ENCODE data around the gene TMEM164.

Gene TMEM164

DNA sequence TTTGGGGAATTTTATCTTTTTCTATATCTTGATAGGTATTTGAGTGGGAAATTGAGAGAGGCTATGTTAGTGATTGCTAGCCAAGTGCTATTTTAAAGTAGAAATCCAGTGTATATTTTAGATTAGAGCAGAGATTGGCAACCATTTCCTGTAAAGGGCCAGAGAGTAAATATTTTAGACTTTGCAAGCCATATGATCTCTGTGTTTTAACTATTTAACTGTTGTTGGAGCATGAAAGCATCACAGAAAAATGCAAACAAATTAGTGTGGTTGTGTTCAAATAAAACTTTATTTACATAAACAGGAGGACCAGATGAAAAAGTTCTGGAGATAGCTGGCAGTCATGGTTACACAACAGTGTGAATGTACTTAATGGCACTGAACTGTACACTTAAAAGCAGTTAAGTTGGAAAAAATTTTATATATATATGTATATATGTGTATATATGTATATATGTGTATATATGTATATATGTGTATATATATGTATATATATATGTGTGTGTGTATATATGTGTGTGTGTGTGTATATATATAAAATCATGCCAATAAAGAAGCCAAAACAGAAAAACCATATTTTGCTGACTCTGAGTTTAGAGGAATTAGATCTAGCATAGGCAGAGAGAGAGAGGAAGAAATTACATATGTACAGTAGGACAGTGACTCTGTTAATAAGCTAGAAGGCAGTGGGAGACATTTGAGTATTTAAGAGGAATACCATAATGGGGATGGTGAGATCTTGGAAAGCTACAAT is 83.4 kb downstream of the TMEM164 start:
- no peak for DNase-seq

DNA sequence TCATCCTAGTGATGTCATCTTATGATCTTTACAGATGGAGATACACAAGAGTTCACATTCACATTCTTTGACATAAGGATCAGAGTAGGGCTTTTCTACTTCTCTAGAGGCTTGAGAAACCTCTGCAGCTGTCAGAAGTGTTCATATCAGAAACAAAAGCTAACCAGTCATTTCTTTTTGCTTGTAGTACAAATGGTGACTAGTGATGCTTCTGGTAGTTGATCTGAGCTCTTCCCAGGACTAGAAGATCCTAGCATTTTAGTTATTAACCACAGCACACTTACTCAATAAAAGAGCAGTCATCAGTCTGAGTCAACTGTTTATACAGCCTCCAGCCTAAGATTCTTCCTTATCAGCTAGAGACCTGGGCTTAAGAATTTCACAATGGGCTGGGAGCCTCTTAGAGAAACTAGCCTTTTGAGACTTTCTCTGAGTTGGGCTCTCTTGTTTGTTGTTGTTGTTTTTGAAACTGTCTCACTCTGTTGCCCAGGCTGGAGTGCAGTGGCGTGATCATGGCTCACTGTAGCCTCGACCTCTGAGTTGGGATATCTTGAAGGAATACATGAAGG is 84.1 kb downstream of the TMEM164 start:
- no peak for DNase-seq

DNA sequence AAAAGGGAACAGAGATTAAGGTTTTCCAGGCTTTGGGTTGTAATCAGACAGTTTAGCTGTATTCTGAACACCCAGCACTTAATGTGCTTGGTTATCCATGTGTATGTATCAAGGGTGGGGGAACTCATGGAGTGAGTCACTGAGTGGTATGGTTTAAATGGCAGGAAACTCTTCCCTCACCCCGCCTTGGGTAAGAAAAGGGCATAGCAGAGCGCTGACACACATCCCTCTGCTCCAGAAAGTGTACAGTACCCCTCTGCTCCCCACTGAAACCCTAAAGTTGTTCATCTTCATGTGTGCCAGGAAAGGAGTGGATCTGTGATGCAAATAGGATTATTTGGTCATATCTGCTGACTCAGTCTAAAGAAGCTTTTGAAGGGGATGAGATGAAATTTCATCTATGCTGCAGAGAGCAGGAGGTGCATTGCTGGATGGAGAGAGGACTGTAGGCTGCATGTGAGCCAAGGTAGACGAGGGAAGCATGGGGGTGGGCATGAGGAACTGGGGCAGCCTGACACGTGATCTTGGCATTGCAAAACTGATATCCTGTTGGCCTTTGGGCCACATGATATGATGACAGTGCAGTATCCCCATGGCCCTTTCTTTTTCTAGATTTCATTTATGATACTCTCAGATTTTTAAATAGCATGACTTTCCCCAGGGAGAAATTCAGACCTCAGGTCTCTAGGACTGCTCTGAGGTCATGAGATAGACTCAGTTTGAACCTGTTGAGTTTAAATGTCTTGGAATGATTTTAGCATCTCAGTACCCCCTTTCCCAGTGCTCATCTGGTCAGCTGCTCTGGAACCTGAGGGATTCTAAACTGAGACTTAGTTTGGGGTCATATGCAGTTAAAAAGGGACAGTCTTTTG is 84.8 kb downstream of the TMEM164 start:
- no peak for DNase-seq

DNA sequence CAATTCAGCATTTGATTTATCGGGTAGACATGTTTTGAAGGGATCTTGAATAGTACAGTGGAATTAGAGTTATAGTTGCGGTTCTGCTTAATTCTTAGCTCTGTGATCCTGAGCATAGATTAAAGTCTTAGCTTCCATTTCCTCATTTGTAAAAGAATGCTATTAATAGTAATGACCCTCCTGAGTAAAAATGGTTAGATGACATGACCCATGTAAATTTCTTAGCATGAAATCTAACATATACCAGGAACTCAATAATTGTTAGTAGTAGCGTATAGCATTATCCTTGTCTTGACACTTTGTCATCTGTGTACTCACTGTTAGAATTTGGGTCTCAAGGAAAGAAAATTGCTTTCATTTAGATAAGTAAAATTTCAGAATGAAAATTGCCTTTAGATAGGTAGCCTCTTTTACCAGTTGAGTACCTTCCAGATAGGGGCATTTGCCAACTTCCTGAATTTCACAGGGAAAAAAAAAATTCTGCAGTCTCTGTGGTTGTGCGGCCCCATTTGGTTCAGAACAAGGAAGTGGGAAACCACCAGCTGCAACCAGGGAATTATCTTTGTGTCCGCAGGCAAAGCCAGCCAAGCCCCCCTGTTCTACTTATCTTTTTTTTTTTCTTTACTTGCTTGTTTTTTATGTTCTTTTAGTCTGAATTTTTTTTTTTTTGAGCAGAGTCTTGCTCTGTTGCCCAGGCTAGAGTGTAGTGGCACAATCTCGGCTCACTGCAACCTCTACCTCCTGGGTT is 86.9 kb downstream of the TMEM164 start:
- DNase-seq, result no peak

DNA sequence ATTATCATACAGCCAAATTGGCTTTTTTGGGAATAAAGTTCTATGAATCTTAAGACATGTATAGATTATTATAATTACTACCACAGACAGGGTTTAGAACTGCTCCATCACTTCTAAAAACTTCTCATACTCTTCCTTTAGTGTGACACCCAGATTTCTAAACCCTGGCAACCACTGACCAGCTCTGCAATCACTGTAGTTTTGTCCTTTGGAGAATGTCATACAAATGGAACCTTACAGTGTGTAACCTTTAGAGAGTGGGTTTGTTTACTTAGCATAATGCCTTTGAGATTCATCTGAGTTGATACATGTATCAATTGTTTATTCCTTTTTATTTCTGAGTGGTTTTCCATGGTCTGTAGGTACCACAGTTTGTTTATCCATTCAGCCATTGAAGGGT is 95.0 kb downstream of the TMEM164 start:
- DNase-seq, result no peak

DNA sequence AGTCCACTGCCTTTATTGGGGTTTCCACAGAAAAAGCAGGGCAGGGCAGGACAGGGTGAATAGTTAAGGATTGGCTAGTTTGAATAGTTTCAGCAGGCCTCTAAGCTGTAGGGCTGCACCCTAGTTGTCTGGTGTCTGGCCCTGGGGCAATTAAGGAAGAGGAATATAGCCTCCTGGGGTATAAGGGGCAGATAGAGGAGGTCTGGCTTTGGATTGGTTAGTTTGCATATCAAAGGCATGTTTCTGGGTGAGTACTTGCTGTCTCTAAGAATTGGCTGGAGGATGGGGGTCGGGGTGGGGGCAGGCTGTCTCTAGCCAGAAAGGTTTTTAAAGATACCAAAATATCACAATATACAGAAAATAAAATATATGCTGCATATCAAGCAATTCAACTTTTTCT is 100.4 kb downstream of the TMEM164 start:
- DNase-seq, result no peak

DNA sequence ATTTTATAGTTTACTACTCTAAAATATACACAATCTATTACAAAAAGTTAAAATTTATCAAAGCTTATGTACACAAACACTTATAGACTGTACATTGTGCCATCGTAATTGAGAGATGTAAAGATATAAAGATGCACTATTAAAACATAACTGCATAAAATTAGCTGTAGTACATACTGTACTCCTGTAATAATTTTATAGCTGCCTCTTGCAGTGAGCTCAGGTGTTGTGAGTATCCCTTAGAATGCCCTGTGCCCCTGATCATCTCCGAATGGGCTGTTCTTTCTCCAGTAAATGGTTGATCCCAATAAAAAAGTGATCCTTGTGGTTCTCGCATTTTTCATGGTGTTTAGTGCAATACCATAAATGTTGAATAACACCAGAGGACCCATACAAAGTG is 101.2 kb downstream of the TMEM164 start:
- no peak for DNase-seq

DNA sequence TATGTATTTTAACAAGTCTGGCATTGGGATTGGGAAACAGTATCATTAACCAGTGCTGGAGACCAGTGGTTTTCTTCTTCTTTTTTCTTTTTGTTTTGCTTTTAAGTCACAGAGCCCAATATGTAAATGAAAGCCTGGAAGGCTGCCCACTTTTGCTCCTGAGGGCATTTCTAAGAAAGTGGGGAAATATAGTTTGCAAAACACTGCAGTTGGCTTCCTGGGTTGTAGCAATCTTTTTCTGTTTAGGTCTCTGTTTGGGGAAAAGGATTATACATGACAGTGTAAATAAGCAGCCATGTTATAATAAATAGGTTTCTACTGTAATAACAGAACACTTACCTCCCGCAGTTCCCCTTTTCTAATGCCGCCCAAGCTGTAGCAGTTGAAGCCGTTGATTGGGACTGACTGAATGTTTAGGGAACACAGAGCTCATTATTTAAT is 105.5 kb downstream of the TMEM164 start:
- DNase-seq, result no peak

DNA sequence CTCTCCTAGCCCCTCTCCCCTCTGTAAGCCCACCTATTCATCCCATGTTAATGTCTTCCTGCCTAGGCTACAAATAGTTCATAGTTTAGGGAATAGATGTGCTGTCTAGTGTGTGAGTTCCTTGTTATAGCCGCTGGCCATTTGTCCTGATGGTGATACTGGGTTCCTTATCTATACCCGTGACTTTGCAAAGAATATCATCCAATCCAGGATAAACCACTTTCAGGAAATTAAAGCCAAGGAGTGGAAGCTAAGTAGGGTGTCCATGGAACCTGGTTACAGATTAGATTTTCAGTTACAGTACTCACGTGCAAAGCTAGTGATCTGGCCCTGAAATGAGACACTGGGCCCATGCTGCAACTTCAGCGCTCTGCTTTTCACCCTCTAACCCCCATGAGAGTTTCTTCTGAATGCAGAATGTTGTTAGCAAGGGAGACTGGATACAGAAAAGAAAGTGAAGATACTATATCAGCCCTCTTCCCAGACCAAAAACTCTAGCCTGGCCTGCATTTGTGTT is 111.4 kb downstream of the TMEM164 start:
- DNase-seq, result no peak

DNA sequence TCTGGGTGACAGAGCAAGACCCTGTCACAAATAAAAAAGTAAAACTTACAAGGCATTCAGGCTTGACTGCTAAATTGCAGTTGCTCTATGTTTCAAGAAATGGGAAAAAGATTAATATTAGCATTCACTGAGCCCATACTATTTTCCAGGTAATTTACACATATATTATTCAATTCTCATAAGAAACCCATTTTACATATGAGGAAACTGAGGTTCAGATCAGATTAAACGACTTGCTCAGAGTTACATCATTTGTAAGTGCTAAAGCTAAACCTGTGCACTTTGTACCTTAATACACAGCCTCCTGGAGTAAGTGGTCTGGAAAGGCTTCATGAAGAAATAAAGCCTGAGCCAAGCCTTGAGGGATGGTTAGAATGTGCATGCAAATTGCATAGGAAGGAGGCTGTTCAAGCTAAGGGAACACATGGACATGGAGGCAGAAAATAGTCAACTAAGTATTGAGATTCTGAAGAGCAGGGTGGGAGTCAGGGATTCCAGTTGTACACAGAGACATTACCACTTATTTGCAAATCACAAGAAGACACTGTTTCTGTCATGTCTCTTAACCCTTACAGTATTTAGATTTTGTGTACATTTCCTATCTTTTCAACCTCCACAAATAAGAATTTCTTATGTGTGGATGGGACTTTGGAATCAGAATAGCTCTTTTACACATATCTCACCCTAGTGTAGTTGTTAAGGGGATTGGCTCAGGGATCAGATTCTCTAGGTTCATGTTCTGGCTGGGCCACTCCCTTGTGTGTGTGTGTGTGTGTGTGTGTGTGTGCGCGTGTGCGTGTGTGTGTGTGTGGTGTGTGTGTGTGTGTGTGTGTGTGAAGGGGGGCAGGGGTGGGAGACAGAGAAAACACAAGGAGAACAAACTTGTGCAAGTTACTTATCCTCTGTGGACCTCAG is 113.4 kb downstream of the TMEM164 start:
- DNase-seq, result no peak

DNA sequence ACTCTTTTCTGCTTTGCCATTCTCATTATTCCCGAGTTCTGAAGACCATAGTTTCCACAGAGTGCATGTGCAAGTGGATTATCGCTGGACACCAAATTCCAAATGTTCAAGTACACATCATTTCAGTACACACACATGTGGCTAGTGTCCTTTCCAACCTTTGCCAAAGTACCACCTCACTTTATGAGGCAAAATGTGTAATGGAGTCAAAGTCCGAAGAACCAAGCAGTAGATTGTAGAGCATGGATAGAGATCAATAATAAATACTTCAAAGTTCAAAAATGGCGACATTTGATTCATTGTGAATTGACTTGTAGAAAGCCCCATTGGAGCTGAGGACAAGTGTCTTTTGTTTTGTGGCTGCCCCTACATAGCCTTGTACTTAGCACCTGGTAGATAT is 115.6 kb downstream of the TMEM164 start:
- DNase-seq, result no peak

DNA sequence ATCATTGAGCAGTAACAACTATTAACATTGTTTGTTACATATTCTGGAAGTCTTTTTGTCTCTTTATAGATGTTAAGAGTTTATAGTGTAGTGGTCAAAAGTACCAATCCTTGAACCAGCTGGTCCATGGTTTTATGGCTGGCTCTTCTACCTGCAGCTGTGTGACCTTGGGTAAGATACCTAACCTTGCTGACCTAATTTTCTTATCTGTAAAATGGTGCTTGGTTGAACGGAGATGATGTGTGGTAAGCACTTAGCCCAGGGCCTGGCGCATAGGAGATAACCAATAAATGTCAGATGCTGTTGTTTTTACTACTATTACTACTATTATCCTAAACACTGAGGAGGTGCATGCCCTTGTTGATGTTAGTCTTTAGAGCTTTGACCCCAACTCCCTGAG is 116.6 kb downstream of the TMEM164 start:
- no peak for DNase-seq

DNA sequence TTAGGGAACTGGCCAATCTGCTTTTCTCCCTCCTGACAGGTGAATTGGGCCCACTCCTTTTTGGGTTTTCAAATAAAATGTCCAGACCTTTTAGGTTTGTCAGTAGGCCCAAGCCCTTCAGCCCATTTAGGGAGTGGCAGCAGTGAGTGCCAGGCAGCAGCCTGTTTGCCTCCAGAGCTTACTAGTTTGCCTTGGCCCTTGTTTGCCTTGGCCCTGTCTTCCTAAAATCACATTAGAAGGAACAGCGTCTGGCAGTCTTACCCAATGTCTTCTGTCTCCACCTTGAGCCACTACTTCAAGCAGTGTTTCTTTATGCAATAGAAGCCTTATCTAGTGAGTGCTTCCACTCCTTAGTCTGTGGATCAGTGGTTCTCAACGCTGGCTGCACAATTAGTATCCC is 117.1 kb downstream of the TMEM164 start:
- DNase-seq, result no peak

DNA sequence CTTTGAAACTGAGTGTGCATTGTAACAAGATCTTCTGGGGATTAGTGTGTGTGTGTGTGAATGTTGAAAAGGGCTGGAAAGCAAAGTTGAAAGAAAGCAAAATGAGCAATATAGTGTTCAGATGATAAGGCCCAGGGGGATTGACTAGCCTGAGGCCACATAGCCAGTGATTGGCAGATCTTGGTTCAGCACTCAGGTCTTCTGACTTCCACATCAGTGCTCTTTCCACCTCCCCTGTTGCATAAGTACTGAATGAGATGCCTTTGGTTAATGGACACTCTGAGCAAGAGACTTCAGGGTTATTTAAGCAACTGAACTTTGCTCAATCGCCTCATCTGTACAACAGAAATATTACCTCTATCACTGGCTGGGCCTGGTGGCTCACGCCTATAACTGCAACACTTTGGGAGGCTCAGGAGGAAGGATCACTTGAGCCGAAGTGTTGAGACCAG is 120.4 kb downstream of the TMEM164 start:
- peak; percentile 3 for DNase-seq

DNA sequence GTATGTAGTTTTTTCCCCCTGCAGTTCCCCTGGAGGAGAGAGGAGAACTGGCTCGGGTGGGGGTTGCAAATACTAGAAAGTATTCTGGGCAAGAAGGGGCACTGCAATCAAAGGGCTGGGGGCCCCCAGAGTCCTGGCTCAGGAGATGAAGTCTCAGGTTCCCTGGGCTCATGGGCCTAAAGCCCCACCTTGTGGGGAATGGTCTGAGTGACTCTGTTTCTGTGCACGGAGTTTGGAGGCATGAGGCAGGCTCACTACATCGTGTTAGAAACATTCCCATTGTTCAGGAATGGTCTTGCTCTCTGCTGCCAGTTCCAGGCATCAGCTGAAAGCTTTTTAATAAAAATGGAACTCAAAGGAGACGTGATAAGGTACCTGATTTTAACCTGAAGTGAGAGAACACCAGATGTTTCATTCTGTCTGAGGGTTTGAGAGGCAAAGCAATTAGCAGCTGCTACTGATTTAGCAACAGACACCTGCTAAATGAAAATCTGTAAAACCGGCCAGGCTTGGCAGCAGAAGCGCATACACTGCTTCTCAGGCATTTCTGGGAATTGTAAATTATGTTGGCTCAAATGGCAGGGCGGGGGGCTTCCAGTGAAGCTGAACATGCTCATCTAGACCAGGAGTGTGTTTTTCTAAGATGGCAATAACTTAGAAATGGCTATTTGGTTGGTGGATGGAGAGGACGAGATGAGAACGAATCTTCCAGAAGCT is 122.7 kb downstream of the TMEM164 start:
- peak; percentile 80 for DNase-seq

DNA sequence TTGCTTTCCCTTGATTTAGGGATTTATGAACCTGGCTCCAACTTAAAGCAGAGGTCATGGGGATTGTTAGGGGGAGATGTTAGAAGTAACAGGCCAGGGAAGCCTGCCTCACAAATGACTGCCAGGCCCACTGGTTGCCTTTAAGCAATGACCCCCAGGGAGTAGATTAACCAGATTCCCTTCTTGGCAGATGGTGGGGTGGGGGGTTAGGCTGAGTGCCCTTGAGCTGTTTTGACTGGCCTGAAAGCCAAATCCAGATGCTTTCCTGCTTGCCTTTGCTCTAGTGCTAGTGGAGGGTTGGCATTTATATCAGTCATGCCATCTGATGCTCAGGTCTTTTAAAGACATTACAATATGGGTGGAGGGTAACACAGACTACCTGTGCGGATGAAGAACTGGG is 128.1 kb downstream of the TMEM164 start:
- peak; percentile 61 for DNase-seq

DNA sequence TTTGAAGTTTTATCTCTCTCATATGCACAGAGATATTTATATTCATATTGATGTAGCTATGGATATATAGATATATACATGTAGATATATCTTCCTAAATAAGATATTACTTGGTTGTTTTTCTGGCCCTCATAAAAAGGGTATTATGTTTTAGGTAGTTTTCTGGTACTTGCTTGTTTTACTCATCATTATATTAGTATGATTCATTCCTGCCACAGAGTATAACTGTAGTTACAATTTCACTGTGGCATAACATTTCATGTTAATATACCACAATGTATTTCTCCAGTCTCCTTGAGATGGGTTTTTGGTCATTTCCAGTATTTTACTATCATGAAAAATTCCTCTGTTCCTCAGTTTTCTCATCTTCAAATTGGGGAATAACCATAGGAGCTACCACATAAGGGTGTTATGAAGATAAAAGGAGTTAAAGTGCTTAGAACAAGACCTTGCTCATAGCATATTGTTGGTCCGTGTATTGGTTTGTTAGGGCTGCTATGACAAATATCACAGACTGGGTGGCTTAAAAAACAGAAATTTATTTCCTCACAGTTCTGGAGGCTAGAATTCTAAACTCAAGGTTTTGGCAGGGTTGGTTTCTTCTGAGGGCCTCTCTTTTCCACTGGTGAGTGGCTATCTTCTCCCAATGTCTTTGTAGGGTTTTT is 129.7 kb downstream of the TMEM164 start:
- no peak for DNase-seq

DNA sequence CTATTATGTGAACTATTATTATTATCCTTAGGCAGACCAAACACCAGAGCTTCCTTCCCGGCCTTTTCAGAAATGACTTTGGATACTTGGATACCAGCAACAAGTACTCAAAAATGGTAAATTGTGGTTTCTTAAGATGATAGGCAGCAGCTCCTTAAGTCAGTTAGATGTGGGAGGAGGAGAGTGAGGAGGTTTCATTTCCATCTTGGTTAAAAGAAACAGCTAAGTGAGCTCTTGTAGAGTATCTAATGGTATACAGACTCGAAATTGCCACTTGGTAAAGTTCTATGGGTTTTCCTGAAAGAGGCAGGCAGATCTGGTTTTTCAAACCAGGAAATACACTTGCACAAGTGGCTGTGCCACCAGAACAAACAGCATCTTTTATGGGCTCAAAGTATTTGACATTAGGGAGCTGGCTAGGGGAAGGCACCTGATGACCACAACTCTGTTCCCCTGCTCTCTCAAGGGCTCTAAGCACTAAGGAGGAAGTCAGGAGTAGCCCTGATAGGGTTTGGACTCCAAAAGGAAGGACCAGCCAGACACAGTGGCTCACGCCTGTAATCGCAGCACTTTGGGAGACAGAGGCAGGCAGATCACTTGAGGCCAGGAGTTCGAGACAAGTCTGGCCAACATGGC is 130.9 kb downstream of the TMEM164 start:
- DNase-seq, result no peak

DNA sequence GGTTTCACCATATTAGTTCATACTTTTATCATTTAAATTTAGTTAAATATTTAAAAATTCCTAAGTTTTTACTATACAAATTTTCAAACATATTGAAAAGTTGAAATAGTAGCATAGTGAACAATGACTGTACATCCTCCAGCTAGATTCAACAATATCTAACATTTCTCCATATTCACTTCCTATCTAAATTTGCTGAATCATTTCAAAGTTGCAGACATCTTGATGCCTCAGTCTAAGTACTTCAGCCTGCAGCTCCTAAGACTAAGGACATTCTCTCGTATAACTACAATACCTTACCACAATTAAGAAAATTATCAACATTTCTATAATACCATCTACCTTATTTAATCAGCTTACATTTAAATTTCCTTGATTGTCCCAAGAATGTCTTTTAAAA is 132.7 kb downstream of the TMEM164 start:
- no peak for DNase-seq

DNA sequence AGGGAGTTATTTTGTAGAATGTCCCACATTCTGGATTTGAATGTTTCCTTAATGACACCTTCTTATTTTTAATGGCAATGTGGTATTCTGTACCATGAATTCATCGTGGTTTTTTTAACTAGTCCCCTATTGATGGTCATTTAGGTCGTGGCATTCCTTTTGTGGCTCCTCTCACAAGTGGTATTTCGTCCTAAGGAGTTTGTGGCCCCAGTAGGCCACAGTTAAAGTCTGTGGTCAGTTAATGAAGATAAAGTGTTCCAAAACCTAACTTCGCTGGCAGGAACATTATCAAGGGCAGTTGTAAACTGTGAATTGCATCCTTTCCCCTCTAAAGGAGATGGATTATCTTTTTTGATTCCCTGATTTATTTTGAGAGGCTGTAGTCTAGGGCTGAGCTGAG is 133.2 kb downstream of the TMEM164 start:
- no peak for DNase-seq
